HepG2 (cell line): ENCODE results near the gene GAL3ST2. TPM values are rescaled to one million over a fixed set of nuclear protein-coding genes. Genes with fewer than 3 reads are reported as not detected.

Experiments used
- AKAP8 ChIP-seq: sonication (generic); formaldehyde crosslinking; IDR thresholded peaks from 2 replicates; pipeline ENCODE4 v1.5.1; 2020; ENCODE audit warnings: mild to moderate bottlenecking, missing genetic modification reagents
- ATF7-NPFF ChIP-seq: sonication (generic); formaldehyde crosslinking; IDR thresholded peaks from 2 replicates; pipeline ENCODE4 v1.8.1; 2023; ENCODE audit warnings: mild to moderate bottlenecking, low read depth, missing genetic modification reagents, moderate library complexity
- KLF6 ChIP-seq: IDR thresholded peaks from 2 replicates; pipeline ENCODE4 v1.8.0; 2016; ENCODE audit warnings: missing biosample characterization, missing genetic modification reagents
- MTF2 ChIP-seq: sonication (generic); formaldehyde crosslinking; IDR thresholded peaks from 2 replicates; pipeline ENCODE4 v1.5.0; 2020; ENCODE audit warnings: missing genetic modification reagents, borderline replicate concordance
- SOX6 ChIP-seq, 2 experiments: fragments of 450-650 bp in 1 of 2; sonication (generic) in 1 of 2; formaldehyde crosslinking in 1 of 2; IDR thresholded peaks; 2 replicates each; pipeline versions ENCODE4 v1.4.0 to v1.6.1; 2017 to 2020; ENCODE audit warnings: antibody characterized with exemption in 1 of 2, mild to moderate bottlenecking in 1 of 2, missing genetic modification reagents in 1 of 2
- ZNF264 ChIP-seq: sonication (generic); formaldehyde crosslinking; IDR thresholded peaks from 2 replicates; pipeline ENCODE4 v1.4.0; 2020; ENCODE audit warnings: missing genetic modification reagents
- ZNF337 ChIP-seq: sonication (generic); formaldehyde crosslinking; IDR thresholded peaks from 2 replicates; pipeline ENCODE4 v1.5.1; 2020; ENCODE audit warnings: missing genetic modification reagents, low read depth, mild to moderate bottlenecking, borderline replicate concordance
- ZNF451 ChIP-seq: sonication (generic); formaldehyde crosslinking; IDR thresholded peaks from 2 replicates; pipeline ENCODE4 v1.5.0; 2020; ENCODE audit warnings: mild to moderate bottlenecking, missing genetic modification reagents
- ZNF781 ChIP-seq: sonication (generic); formaldehyde crosslinking; IDR thresholded peaks from 2 replicates; pipeline ENCODE4 v1.5.1; 2020; ENCODE audit warnings: borderline replicate concordance, mild to moderate bottlenecking, missing genetic modification reagents; ENCODE audit errors: not compliant biosample characterization
- ZNF790 ChIP-seq: sonication (generic); formaldehyde crosslinking; IDR thresholded peaks from 2 replicates; pipeline ENCODE4 v1.8.0; 2022; ENCODE audit warnings: missing genetic modification reagents, mild to moderate bottlenecking, borderline replicate concordance
- ZZZ3 ChIP-seq: sonication (generic); formaldehyde crosslinking; IDR thresholded peaks from 2 replicates; pipeline ENCODE4 v1.4.0; 2020; ENCODE audit warnings: missing genetic modification reagents, mild to moderate bottlenecking, borderline replicate concordance
- polyA plus RNA-seq, 8 experiments: library from polyadenylated mRNA; depleted of rRNA in 3 of 8; stranded (reverse) in 7 of 8; unstranded in 1 of 8; fragments of >200 nt; fragmentation: Illumina TruSeq in 4 of 8; extraction: Trizol in 4 of 8; gene quantifications; 2 replicates each; pipeline versions ENCODE4 v1.2.1 to v1.2.3, GENCODE V29; 2011 to 2016; ENCODE audit warnings: low read depth in 4 of 8, missing spikeins in 1 of 8, mixed read lengths in 1 of 8; ENCODE audit not compliant: insufficient read depth in 1 of 8
- total RNA-seq, 5 experiments: library from RNA; depleted of rRNA; stranded (reverse); fragments of >200 nt; fragmentation: Illumina TruSeq; extraction: Trizol; gene quantifications; 2 replicates each; pipeline ENCODE4 v1.2.3, GENCODE V29; 2016; ENCODE audit warnings: low read depth in 1 of 5
- TF ChIP-seq, protein P1 (sequence below): sonication (generic); formaldehyde crosslinking; IDR thresholded peaks from 2 replicates; pipeline ENCODE4 v1.4.0; 2020; ENCODE audit warnings: mild to moderate bottlenecking, missing genetic modification reagents
- TF ChIP-seq, protein P2 (sequence below): sonication (generic); formaldehyde crosslinking; IDR thresholded peaks from 2 replicates; pipeline ENCODE4 v1.5.1; 2020; ENCODE audit warnings: missing genetic modification reagents, mild to moderate bottlenecking, borderline replicate concordance
- TF ChIP-seq, protein P3 (sequence below): sonication (generic); formaldehyde crosslinking; IDR thresholded peaks from 2 replicates; pipeline ENCODE4 v1.9.0; 2021; ENCODE audit warnings: missing genetic modification reagents, mild to moderate bottlenecking, borderline replicate concordance
- TF ChIP-seq, protein P4 (sequence below): conservative IDR thresholded peaks from 2 replicates; pipeline ENCODE4 v1.6.1; 2018; ENCODE audit warnings: missing genetic modification reagents

Gene GAL3ST2
- total and polyA plus RNA-seq, 2 of the 13 experiments (the other 11 are each of a cell fraction or from before 2014, with no cell fraction given), result 0.17 to 0.20 TPM

GRCh38 chr2:241775223-241776177 lies 1.1 kb upstream of the GAL3ST2 start (continued):
- TF ChIP-seq, protein P1, sequence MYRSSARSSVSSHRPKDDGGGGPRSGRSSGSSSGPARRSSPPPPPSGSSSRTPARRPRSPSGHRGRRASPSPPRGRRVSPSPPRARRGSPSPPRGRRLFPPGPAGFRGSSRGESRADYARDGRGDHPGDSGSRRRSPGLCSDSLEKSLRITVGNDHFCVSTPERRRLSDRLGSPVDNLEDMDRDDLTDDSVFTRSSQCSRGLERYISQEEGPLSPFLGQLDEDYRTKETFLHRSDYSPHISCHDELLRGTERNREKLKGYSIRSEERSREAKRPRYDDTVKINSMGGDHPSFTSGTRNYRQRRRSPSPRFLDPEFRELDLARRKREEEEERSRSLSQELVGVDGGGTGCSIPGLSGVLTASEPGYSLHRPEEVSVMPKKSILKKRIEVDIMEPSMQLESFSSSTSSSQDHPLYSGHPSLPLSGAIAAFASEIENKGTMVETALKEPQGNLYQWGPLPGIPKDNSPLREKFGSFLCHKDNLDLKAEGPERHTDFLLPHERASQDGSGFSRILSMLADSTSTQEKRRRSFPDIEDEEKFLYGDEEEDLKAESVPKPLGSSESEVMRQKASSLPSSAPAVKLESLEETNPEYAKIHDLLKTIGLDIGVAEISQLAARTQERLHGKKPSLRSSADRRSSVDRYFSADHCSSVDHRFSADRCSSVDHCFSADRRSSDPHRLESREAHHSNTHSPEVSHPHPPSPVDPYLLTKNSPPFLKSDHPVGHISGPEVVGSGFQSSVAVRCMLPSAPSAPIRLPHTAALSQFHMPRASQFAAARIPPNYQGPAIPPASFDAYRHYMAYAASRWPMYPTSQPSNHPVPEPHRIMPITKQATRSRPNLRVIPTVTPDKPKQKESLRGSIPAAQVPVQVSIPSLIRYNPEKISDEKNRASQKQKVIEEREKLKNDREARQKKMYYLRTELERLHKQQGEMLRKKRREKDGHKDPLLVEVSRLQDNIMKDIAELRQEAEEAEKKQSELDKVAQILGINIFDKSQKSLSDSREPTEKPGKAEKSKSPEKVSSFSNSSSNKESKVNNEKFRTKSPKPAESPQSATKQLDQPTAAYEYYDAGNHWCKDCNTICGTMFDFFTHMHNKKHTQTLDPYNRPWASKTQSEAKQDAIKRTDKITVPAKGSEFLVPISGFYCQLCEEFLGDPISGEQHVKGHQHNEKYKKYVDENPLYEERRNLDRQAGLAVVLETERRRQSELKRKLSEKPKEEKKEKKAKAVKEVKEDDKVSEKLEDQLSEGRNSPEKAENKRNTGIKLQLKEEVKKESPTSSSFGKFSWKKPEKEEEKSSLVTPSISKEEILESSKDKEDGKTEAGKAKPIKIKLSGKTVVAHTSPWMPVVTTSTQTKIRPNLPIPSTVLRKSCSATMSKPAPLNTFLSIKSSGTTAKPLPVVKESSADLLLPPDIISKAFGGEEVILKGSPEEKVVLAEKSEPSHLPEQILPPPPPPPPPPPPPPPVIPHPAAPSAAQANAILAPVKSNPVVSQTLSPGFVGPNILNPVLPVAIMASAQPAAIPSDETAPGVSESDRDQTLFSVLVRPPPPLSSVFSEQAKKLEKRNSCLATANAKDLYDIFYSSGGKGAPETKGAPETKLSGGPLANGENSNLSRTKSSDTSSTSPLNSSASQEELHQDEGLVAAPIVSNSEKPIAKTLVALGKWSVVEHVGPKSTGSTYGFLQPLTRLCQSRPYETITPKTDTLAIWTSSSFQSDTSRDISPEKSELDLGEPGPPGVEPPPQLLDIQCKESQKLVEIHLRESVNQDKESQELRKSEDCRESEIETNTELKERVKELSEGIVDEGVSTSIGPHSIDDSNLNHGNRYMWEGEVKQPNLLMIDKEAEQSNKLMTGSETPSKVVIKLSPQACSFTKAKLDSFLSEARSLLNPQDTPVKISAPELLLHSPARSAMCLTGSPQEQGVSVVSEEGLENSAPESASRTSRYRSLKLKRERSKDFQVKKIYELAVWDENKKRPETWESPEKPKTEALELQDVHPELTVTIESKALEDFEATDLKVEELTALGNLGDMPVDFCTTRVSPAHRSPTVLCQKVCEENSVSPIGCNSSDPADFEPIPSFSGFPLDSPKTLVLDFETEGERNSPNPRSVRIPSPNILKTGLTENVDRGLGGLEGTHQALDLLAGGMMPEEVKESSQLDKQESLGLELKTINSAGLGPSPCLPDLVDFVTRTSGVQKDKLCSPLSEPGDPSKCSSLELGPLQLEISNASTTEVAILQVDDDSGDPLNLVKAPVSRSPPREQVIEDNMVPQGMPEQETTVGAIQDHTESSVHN (CRISPR knock-in tag), result peak; percentile 76; the same call in 1 of the 2 replicates
- TF ChIP-seq ZNF337 (CRISPR knock-in tag) (no peak), ZNF451 (no peak), KLF6 (CRISPR knock-in tag) (no peak), MTF2 (CRISPR knock-in tag) (no peak), SOX6 (IDR thresholded peaks at IDR 0.05) (no peak), SOX6 (CRISPR knock-in tag; IDR thresholded peaks at IDR 0.05) (peak; percentile 47; the same call in 1 of the 2 replicates), ZZZ3 (CRISPR knock-in tag) (no peak), AKAP8 (CRISPR knock-in tag) (no peak), ZNF790 (CRISPR knock-in tag) (no peak), ZNF781 (CRISPR knock-in tag) (no peak), ZNF264 (no peak), ATF7-NPFF (no peak)
- TF ChIP-seq, protein P2, sequence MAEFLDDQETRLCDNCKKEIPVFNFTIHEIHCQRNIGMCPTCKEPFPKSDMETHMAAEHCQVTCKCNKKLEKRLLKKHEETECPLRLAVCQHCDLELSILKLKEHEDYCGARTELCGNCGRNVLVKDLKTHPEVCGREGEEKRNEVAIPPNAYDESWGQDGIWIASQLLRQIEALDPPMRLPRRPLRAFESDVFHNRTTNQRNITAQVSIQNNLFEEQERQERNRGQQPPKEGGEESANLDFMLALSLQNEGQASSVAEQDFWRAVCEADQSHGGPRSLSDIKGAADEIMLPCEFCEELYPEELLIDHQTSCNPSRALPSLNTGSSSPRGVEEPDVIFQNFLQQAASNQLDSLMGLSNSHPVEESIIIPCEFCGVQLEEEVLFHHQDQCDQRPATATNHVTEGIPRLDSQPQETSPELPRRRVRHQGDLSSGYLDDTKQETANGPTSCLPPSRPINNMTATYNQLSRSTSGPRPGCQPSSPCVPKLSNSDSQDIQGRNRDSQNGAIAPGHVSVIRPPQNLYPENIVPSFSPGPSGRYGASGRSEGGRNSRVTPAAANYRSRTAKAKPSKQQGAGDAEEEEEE (CRISPR knock-in tag), result no peak
- TF ChIP-seq, protein P3, sequence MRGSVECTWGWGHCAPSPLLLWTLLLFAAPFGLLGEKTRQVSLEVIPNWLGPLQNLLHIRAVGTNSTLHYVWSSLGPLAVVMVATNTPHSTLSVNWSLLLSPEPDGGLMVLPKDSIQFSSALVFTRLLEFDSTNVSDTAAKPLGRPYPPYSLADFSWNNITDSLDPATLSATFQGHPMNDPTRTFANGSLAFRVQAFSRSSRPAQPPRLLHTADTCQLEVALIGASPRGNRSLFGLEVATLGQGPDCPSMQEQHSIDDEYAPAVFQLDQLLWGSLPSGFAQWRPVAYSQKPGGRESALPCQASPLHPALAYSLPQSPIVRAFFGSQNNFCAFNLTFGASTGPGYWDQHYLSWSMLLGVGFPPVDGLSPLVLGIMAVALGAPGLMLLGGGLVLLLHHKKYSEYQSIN (CRISPR knock-in tag), result no peak
- TF ChIP-seq, protein P4, sequence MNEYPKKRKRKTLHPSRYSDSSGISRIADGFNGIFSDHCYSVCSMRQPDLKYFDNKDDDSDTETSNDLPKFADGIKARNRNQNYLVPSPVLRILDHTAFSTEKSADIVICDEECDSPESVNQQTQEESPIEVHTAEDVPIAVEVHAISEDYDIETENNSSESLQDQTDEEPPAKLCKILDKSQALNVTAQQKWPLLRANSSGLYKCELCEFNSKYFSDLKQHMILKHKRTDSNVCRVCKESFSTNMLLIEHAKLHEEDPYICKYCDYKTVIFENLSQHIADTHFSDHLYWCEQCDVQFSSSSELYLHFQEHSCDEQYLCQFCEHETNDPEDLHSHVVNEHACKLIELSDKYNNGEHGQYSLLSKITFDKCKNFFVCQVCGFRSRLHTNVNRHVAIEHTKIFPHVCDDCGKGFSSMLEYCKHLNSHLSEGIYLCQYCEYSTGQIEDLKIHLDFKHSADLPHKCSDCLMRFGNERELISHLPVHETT (CRISPR knock-in tag), result no peak
